GM21786 (cell line): ENCODE data around the gene SMAD7.
A peak's percentile ranks its signal among the peaks of the same experiment; 100 is the strongest.

Experiments used
- ATAC-seq: cut with Tn5 transposase; IDR thresholded peaks from one replicate; pipeline ENCODE4 v1.9.1; 2021; ENCODE audit not compliant: unreplicated experiment

The SMAD7 gene

DNA sequence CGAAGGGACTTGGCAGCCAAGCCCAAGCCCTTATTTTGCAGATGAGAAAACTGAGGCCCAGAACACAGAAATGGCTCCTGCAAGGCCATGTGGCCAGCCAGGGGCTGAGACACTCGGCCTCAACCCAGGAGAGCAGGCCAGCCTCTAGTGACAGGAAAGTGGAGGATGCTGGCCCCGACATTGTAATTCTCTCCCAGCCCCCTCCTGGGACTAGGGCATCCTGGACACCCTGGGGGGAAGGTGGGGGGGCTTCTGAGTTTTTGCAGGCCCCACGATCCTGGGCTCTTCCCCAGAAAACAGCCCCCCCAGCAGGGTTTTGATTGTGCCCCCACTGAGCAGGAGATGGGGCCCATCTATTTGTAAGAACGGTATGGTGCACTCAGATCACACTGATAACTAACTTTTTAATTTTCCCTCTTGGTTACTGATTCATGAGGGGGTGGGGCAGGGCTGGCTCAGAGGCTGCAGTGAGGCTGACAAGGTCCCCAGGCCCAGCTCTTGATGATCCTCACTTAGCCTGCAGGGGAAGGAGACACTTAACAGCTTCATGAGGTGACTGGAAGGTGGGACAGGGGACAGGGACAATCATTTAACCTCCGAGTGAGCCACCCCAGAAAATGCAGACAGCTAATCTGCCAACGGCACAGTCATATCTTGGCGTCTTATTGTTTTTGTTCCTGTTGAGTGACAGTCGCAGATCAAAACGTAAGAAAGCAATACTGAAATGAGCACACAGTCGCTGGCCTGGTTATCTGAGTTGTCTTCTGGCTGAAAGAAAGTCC is 18.9 kb downstream of the SMAD7 start:
- ATAC-seq: no peak

DNA sequence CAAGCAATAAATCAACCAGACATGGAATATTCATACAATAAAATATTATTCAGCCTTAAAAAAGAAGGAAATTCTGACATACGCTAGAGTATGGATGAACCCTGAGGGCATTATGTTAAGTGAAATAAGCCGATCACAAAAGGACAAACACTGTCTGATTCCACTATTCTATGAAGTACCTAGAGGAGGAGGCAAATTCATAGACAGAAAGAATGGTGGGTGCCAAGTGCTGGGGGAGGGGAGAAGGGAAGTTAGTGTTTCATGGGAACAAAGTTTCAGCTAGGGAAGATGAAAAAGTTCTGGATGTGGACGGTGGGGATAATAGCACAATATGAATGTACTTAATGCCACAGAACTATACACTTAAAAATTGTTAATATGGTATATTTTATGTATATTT is 19.8 kb downstream of the SMAD7 start:
- no peak for ATAC-seq

GRCh38 chr18:48929941-48930713 is 20.6 kb downstream of the SMAD7 start:
- ATAC-seq: no peak

DNA sequence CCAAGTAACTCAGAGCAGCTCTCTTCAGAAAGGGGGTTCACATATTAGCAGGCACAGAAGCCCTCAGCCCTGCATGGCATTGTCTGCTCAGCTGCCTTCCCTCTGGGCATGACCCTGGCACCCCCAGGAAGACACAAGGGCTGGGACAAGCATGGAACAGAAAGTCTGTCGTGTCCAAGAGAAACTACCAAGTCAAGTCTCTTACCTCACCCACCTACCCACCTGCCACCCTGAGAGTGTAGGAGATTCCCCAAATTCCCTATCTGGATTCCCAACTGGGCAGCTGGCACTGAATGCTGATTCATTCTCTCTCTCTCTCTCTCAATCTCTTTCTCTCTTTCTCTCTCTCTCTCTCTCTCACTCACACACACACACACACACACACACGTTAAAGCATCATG is 21.6 kb downstream of the SMAD7 start:
- ATAC-seq: no peak

- peak; percentile 77 for ATAC-seq
Observed at GRCh38 chr18:48928787-48929186, 22.0 kb downstream of the SMAD7 start.

- ATAC-seq: no peak
Observed at GRCh38 chr18:48927286-48928080, 23.3 kb downstream of the SMAD7 start.

DNA sequence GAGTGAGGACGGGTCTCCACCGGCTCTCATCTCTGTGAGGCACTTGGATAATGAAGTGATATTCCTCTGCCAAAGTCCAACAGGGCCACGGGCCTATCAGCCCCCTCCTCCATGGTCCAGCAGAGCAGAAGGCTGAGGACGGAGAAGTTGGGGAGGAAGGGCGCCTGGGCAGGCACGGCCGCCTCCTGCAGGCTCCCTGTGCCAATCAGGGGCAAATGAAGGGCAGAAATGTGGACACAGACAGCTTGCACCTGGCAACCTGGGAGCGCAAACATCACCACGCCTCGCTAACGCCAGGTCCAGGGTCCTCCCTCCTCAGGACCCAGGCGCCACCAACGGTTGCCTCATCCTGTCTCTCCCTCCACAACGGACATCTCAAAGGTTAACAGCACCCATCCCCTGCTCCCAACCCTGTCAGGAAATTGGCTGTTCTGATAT is 24.3 kb downstream of the SMAD7 start:
- ATAC-seq: no peak

DNA sequence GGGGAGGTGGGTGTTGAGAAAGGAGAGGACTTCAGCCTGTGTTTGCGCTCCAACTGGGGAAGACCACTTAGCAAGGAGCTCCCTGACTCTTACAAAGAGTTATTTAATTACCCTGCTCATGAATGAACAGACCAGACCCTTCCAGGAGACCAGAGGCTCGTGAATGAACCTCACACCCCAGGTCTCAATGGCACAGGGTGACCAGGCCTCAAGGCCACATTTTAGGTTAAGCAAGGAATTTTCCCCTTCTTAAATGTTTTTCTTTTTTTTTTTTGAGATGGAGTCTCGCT is 25.3 kb downstream of the SMAD7 start:
- ATAC-seq: no peak

DNA sequence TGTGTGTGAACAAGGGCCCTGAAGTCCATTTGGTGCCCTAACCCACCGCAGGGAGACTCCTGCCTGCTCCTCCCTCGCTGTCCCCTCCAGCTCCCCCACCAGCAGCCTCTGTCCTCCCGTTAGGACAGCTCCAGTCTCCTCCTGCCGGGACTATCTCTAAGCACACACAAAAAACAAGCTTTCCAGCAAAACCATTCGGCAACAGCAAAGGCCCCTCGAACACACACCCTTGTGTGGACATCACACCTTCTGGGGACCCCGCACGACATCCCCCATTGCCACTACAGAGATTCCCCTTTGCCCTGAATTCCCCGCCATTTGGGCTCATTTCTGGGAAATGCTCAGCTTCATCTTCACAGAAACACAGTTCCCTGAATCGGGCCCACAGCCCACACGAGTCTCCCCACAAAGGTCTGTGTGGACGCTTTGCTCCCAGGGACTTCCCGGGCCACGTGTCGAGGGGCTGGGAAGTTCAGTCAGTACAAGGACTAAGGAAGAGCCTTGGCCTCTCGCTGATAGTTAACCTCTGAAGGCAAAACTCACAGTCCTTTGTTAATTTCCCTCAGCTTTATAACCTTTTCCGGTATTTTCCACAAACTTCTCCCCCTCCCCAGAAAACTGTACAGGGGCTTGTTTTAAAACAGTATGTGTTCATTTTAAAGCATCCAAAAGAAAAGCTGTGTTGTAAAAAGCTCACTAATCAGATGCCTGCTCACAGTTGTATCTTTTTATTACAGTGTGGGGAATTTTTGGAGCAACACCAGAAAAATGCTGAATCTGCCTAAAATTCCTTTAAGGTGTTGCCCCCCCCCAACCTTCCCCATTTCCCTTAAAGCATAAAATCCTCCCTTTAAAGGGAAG is 25.9 kb downstream of the SMAD7 start:
- ATAC-seq: no peak

GRCh38 chr18:48923746-48924629 is 26.8 kb downstream of the SMAD7 start:
- peak; percentile 38 for ATAC-seq

- no peak for ATAC-seq
Observed at GRCh38 chr18:48922801-48923730, 27.7 kb downstream of the SMAD7 start.

DNA sequence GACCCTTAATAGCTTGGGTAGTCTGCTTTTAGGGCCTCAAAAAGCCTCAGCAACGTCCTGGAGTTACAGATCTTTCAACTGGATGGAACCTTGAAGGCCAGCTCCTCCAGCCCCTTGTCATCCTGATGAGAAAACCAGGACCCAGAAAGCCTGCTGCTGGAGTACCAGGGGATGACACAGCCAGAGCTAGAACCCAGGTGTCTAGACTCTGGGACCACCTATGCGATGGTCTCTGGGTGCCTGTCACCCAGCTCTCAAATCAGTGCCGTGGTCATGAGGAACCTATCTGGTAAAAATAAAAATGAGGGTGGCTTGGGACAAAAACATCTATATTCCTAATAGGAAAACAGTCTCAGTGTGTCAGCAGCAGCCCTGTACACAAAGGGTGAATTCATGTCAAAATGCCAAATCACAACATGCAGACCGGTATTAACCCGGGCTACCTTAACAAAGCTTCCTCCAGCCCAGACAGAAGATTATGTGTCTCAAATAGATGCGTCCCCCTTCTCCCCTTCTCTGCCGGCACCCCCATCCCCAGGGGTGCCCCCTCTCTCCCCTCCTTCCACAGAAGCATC is 28.5 kb downstream of the SMAD7 start:
- no peak for ATAC-seq

- no peak for ATAC-seq
Observed at GRCh38 chr18:48921305-48922225, 29.2 kb downstream of the SMAD7 start.

GRCh38 chr18:48920408-48921038 is 30.2 kb downstream of the SMAD7 start:
- ATAC-seq: no peak

- no peak for ATAC-seq
Observed at GRCh38 chr18:48919547-48919946, 31.2 kb downstream of the SMAD7 start.

DNA sequence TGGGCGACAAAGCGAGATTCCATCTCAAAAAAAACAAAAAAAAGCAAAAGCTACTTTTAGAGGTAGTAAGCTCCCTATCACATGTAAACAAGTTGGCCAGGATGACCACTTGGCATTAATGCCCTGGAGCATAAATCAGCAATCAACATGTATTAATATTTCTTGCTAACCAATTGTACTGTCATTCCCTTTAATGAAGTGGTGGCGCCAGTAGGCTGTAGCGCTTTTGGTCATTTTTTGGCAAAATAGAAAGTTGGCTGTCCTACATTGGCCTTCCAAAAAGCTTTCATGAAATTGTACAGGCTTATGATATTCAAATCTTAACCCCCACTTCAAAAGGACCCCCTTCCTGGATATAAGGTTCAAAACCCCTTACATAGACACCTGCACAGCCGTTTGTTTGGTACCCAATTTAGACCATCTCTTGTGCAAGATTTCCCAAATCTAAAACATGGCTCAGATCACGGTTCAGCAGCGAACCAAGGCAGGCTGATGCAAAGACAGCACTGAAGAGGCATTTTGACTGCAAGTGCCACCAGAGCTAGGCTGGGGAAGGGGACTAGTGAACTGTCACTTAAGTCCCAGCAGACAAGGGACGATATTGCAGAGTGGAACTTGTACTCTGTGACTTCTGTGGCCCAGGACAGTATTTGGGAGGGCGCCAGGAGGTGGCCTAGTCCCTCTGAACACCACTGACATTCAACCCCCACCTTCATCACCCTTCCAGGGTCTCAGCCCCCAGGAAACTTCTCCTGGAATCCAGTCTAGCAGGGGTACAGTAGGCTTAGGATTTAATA is 31.9 kb downstream of the SMAD7 start:
- ATAC-seq: no peak
